ENCODE measurements around the gene TRIM67. TPM values are rescaled to one million over a fixed set of nuclear protein-coding genes. Genes with fewer than 3 reads are reported as not detected.

TRIM67 gene
- total and polyA plus RNA-seq, 8 donors = 0.03 to 0.18 (median 0.15) TPM; not detected in 5

GRCh38 chr1:231159963-231160761 lies 1.7 kb upstream of the TRIM67 start:
- no peak overlapping the region for H3K27ac ChIP-seq
- intact Hi-C loops (cut with DNase I; ENCODE audit: low total_unique reads) = no loop called here
- H3K27me3 ChIP-seq = peaks cover 18 to 84% (median 50%) of the 10 kb centered on the region in 3 donors
- 69 to 80% (median 78%) methylated on average over 15 of the region's 15 CpGs for WGBS, 5 donors
- H3K9me3 ChIP-seq = no peaks in the 10 kb centered on the region
- H3K36me3 ChIP-seq = no peaks in the 10 kb centered on the region
- TF ChIP-seq POLR2A (IDR thresholded peaks at IDR 0.05) (no peak), CTCF (IDR thresholded peaks at IDR 0.05) (no peak), EP300 (IDR thresholded peaks at IDR 0.05) (no peak), POLR2AphosphoS5 (IDR thresholded peaks at IDR 0.05) (no peak)
- no peak for DNase-seq
- H3K4me1 ChIP-seq = peaks cover 26 to 33% (median 31%) of the 10 kb centered on the region in 4 donors
- H3K4me3 ChIP-seq = no peak overlapping the region

GRCh38 chr1:231160895-231161666 lies 777 bp upstream of the TRIM67 start:
- intact Hi-C loops (cut with DNase I; ENCODE audit: low total_unique reads) = no loop called here
- 8 to 17% (median 12%) methylated on average over 30 to 51 of the region's 51 CpGs for WGBS, 5 donors

GRCh38 chr1:231162297-231162969 lies 575 bp downstream of the TRIM67 start:
- Histone ChIP-seq H3K4me1 (peaks cover 26 to 33% (median 31%) of the 10 kb centered on the region in 4 donors), H3K27me3 (peaks cover 18 to 90% (median 54%) of the 10 kb centered on the region in 3 donors), H3K27ac (no peak overlapping the region), H3K9me3 (no peaks in the 10 kb centered on the region), H3K36me3 (no peaks in the 10 kb centered on the region), H3K4me3 (peak overlapping the region; percentile 39 to 52 (median 46))
- peak; percentile 34 to 84 for DNase-seq
- whole genome bisulfite sequencing, 5 donors = 0 to 2% (median 1%) methylated on average over 9 to 71 of the region's 71 CpGs
- no peak for TF ChIP-seq POLR2A (IDR thresholded peaks at IDR 0.05)
- TF ChIP-seq CTCF (IDR thresholded peaks at IDR 0.05) = no peak
- TF ChIP-seq EP300 (IDR thresholded peaks at IDR 0.05) = no peak
- no peak for TF ChIP-seq POLR2AphosphoS5 (IDR thresholded peaks at IDR 0.05)
- intact Hi-C loops (cut with DNase I; ENCODE audit: low total_unique reads) = no loop called here

More at GRCh38 chr1:231160895-231161666, 777 bp upstream of the TRIM67 start:
- Histone ChIP-seq H3K27ac (no peak overlapping the region), H3K36me3 (no peaks in the 10 kb centered on the region), H3K9me3 (no peaks in the 10 kb centered on the region), H3K4me1 (peaks cover 26 to 33% (median 31%) of the 10 kb centered on the region in 4 donors), H3K27me3 (peaks cover 18 to 90% (median 53%) of the 10 kb centered on the region in 3 donors), H3K4me3 (peak overlapping the region; percentile 14 to 52 (median 45))
- TF ChIP-seq CTCF (IDR thresholded peaks at IDR 0.05) (no peak), POLR2AphosphoS5 (IDR thresholded peaks at IDR 0.05) (no peak), POLR2A (IDR thresholded peaks at IDR 0.05) (no peak), EP300 (IDR thresholded peaks at IDR 0.05) (no peak)
- DNase-seq = peak in 1 of 2 donors; percentile 50

All from stomach (tissue), 9 donors.